Mucosa of stomach (tissue), 1 donor: ENCODE data around the gene ZNF521.

Source experiments
- H3K27me3 ChIP-seq: one replicate; pipeline ENCODE4 v1.7.0; 2013; ENCODE audit warnings: mild to moderate bottlenecking, low read length; ENCODE audit not compliant: control insufficient read depth, insufficient read depth
- H3K36me3 ChIP-seq: one replicate; pipeline ENCODE4 v1.7.0; 2013; ENCODE audit warnings: low read length; ENCODE audit not compliant: control insufficient read depth, insufficient read depth
- H3K4me1 ChIP-seq: one replicate; pipeline ENCODE4 v1.7.0; 2013; ENCODE audit warnings: mild to moderate bottlenecking, low read length; ENCODE audit not compliant: control insufficient read depth, insufficient read depth
- H3K4me3 ChIP-seq: one replicate; pipeline ENCODE4 v1.7.0; 2013; ENCODE audit warnings: low read length
- H3K9ac ChIP-seq: one replicate; pipeline ENCODE4 v1.7.0; 2013; ENCODE audit warnings: mild to moderate bottlenecking, low read length, moderate library complexity
- H3K9me3 ChIP-seq: one replicate; pipeline ENCODE4 v1.7.0; 2013; ENCODE audit warnings: mild to moderate bottlenecking, low read length, moderate library complexity; ENCODE audit not compliant: control insufficient read depth
- donor health status: Pancreatic carcinoma.

ZNF521 gene

DNA sequence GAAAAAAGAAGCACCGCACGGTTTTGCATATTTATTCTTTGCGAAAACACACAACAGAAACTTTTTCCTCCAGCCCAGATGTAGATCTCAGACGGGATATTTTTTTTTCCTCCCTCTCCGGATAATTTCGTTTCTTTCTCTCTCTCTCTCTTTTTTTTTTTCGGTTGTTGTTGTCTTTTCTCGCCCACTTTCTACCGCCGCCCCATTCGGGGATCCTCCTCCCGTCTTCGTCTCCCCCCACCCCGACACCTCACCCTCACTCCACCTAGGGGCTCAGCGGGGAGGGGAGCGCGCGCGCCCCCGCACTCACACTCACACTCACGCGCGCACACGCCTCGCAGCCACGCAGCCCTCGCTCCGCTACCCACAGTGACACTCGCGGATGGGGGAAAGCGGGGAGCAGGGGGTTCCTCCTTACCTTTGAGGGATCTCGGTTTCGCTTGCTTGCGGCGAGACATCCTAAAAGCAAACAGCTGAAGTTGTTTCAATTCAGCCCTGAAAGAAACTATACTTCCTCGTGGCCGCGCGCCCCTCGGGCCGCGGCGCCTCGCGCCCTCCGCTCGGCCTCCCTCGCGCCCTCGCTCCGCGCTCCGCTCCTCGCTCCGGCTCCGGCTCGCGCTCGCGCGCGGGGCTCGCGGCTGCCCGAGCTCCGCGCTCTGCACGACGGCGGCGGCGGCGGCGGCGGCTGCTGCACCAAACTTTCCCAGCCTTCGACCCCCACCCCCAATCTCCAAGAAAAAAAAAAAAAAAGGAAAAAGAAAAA is 1.3 kb downstream of the ZNF521 start:
- Histone ChIP-seq H3K9me3 (no peaks in the 10 kb centered on the region), H3K36me3 (no peaks in the 10 kb centered on the region), H3K9ac (peak overlapping the region; percentile 43), H3K27me3 (peaks cover 66% of the 10 kb centered on the region), H3K4me1 (peaks cover 8% of the 10 kb centered on the region), H3K4me3 (peak overlapping the region; percentile 36)

DNA sequence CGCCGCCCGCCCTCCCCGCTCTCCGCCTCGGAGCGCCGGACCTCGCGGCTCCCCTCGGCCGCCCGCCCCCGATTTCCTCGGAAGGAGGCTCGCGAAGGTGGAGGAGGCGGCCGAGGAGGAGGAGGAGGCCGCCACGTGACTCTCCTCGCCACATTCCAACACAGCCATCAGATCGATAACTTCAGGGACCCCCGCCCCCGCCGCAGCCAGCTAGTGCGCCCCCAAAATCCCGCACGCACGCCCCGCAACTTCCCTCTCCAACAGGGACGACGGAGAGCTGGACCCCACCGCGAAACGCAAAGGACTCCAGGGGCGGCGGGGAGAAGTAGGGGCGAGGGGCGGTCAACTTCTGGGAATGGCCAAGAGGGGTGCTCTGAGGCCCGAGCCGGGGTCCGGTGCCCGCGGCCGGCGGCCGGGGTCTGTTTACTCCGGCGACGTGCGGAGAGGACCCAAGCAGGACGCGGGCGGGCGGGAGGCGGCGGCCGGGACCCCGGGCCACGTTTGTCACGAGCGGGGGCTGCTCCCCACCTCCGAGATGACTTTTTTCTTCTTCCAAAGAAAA is 2.0 kb downstream of the ZNF521 start:
- no peaks in the 10 kb centered on the region for H3K9me3 ChIP-seq
- H3K4me3 ChIP-seq, result no peak overlapping the region
- peaks cover 66% of the 10 kb centered on the region for H3K27me3 ChIP-seq
- H3K4me1 ChIP-seq, result peaks cover 8% of the 10 kb centered on the region
- H3K9ac ChIP-seq, result no peak overlapping the region
- no peaks in the 10 kb centered on the region for H3K36me3 ChIP-seq

DNA sequence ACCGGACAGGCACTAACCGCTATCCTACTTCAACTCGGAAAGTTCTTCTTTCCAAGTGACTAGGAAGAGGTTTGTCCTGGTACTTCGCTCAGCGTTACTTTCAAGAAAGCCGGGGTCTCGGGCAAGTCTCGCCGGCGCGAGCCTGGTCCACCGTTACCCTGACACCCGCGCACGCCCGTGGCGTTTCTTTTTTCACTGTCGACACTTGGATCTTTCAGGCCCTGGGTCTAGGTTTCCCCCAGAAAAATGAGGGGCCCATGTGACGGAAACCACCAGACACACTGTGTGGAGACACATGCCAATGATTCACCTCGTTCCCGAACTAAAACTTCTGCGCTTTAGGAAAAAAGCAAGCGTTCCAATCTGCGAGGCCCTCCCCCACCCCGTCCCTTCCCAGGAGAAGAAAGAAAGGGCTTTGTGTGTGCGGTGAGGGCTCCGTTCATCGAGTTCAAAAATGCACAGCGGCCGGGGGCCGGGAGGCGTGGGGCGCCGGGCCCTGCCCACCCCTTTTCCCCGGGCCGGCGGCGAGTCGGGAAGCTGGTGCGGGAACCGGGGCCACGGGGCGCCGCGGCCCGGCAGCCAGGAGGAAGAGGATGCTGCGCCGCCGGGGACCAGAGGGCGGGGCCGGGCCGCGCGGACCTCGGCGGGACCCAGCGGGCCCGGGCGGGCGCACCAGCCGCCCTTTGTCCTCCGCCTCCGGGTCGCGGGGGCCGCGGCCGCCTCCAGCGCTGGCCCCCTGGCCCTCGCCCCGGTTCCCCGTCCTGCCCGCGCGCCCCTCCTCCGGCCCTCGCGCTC is 2.6 kb downstream of the ZNF521 start:
- Histone ChIP-seq H3K9me3 (no peaks in the 10 kb centered on the region), H3K36me3 (no peaks in the 10 kb centered on the region), H3K4me3 (peak overlapping the region; percentile 10), H3K9ac (peak overlapping the region; percentile 36), H3K27me3 (peaks cover 62% of the 10 kb centered on the region), H3K4me1 (peaks cover 8% of the 10 kb centered on the region)

DNA sequence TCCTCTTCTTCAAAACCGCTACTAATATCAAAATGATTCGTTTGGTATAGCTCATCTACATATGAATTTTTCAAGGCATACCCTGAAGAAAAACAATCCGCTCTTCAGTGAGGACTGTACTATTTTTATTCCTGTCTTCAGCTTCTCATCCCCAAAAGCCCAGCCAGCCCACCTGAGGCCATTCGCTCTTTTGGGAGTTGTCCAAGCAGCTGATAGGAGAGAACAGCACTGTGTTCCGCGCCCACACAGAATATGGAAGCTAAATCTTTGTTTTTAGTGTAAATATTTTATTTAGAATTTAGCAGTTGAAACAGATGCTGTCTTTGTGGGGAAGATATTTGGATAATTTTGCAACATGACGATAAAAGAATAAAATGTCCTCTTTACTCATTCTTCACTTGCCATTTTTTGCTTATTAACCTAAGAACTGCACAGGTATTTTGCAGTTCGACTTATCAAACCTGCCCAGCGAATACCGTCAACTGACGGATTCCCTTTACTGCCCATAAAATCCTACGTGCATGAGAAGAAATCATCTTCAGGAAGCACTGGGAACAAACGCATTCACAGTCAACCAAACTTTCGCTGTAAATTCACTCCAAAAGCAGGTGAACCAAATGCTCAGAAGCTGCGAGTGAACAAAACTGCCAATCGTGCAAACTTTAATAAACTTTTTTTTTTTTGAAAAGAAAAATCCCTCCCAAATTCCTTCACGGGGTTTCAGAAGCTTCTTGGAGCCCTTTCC is 3.4 kb downstream of the ZNF521 start:
- Histone ChIP-seq H3K4me1 (peaks cover 8% of the 10 kb centered on the region), H3K9me3 (no peaks in the 10 kb centered on the region), H3K4me3 (no peak overlapping the region), H3K9ac (peak overlapping the region; percentile 36), H3K27me3 (peaks cover 54% of the 10 kb centered on the region), H3K36me3 (no peaks in the 10 kb centered on the region)

DNA sequence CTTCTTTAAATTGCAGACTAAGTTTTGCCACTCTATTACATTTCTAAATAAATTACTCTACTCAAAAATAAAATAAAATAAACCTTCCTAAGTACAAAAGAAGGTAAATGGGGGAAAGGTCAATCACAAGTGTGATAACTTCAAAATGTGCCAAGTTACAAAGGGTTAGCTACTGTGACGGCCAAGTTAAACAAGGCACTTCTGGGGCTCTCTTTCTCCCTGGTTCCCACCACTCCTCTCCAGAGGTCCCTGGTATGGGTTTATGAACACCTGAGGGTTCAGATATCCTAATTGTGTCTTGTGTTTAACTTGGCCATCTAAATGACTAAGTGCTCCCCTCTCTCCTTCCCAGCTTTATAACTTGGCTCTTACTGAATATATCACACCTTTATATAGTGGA is 5.4 kb downstream of the ZNF521 start:
- Histone ChIP-seq H3K27me3 (peaks cover 40% of the 10 kb centered on the region), H3K9me3 (no peaks in the 10 kb centered on the region), H3K9ac (no peak overlapping the region), H3K36me3 (no peaks in the 10 kb centered on the region), H3K4me1 (peaks cover 8% of the 10 kb centered on the region), H3K4me3 (no peak overlapping the region)

DNA sequence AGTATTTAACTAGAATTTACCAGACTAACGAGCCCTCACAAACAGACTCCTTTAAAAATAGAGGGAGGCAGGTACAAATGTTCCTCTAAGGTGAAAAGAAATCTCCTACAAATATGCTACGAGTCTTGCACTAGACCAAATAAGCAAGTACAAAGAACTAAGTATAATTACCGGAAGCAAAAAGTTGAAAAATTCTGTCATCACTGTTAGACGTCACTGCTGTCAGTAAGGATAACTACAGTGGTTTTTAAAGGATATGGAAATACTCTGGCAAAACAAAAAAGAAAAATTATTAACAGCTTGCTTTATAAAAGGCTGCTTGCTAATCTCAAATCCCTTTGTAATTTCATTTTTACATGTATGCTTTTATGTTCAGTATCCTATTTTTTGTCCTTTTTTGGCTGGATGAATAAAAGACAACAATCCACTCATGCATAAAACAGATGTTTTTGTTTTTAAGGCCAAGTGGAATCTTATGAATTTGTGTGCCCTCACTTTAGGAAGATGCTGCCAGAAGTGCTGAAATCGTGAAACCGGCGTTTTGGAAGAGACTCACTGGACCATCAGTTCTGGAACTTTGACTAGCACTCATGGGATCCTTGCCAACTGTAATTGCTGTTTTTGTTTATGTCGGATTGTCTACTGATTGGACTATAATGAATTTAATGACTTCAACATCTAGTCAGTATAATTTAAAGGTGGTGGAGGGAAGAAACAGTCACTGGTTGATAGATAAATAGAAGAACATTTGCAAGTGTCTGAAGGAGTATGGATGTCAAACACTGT is 6.7 kb downstream of the ZNF521 start:
- no peaks in the 10 kb centered on the region for H3K9me3 ChIP-seq
- H3K27me3 ChIP-seq, result peaks cover 28% of the 10 kb centered on the region
- H3K9ac ChIP-seq, result no peak overlapping the region
- no peak overlapping the region for H3K4me3 ChIP-seq
- H3K4me1 ChIP-seq, result no peaks in the 10 kb centered on the region
- H3K36me3 ChIP-seq, result no peaks in the 10 kb centered on the region

DNA sequence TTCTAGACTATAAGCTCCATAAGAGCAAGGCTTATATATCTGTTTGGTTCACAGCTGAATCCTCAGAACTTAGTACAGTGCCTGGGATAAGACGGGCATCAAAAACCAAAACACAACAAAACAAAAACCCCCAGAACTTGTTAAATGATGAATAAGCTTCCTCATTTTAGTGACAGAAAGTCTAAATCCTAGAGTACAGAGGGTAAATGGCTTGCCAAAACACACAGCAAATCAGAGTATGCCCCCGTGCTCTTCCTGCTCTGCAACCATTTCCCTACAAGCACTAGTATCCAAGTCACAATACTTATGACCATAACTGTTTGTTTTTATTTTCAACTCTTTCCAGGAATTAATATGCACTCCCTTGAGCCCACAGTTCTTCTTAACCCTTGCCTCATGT is 10.1 kb downstream of the ZNF521 start:
- no peak overlapping the region for H3K4me3 ChIP-seq
- H3K9ac ChIP-seq, result no peak overlapping the region
- no peaks in the 10 kb centered on the region for H3K9me3 ChIP-seq
- no peaks in the 10 kb centered on the region for H3K36me3 ChIP-seq
- H3K4me1 ChIP-seq, result no peaks in the 10 kb centered on the region
- peaks cover under 1% of the 10 kb centered on the region for H3K27me3 ChIP-seq

DNA sequence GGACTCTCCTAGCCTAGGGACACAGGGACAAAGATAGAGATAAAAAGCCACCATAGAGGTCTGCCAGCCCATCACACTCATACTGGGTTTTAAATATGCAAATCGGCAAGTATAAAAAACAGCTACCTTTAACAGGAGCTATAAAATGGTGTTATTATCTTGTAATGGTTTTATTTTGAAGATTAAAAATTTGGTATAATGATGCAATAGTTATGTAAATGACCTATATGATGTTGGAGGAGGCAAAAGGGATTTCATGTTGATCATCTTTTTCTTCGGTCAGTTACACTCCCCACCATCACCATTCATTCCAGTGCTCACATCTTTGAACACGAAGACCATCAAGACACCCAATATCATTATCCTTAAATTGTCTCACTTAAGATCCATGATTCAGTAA is 11.2 kb downstream of the ZNF521 start:
- Histone ChIP-seq H3K27me3 (no peaks in the 10 kb centered on the region), H3K9me3 (no peaks in the 10 kb centered on the region), H3K9ac (no peak overlapping the region), H3K4me3 (no peak overlapping the region), H3K4me1 (no peaks in the 10 kb centered on the region), H3K36me3 (no peaks in the 10 kb centered on the region)

DNA sequence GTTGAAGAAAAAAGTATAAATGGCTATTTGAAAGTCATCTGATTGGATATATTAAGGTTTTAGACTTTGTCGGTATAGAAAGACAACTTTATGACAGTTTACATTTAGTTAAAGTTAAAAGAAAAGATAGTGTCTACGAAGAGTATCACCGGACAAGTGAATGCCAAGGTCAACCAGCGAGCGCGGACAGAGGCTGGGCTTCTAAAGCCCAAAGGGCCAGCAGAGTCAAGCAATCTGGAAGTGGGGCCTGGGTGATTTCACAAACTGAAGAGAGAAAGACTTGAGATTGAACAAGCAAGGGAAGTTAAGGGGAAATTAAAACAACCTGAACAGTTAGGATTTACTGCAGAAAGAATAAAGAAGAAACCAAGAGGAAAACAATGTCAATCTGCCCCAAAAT is 16.3 kb downstream of the ZNF521 start:
- H3K9me3 ChIP-seq, result no peaks in the 10 kb centered on the region
- H3K4me1 ChIP-seq, result no peaks in the 10 kb centered on the region
- H3K36me3 ChIP-seq, result no peaks in the 10 kb centered on the region
- H3K9ac ChIP-seq, result no peak overlapping the region
- H3K4me3 ChIP-seq, result no peak overlapping the region
- no peaks in the 10 kb centered on the region for H3K27me3 ChIP-seq

DNA sequence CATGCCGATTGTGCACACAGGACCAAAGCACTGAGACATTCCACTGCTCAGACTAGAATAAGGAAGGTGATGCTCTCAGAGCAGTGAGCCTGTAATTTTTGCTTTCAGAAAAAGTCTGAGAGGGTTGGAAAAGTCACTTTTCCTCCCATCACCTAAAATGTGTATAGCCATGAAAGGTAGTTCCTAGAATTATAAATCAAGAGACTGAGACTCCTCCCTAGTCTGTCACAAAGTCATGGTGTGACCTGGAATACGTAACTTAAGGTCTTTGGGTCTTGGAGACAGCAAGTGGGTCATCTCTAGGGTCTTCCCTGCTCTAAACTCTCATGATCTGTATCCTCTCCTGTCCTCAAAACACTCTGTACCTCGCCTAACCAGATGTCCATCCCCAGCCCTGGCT is 16.9 kb downstream of the ZNF521 start:
- Histone ChIP-seq H3K36me3 (no peaks in the 10 kb centered on the region), H3K4me3 (no peak overlapping the region), H3K9me3 (no peaks in the 10 kb centered on the region), H3K9ac (no peak overlapping the region), H3K27me3 (no peaks in the 10 kb centered on the region), H3K4me1 (no peaks in the 10 kb centered on the region)

DNA sequence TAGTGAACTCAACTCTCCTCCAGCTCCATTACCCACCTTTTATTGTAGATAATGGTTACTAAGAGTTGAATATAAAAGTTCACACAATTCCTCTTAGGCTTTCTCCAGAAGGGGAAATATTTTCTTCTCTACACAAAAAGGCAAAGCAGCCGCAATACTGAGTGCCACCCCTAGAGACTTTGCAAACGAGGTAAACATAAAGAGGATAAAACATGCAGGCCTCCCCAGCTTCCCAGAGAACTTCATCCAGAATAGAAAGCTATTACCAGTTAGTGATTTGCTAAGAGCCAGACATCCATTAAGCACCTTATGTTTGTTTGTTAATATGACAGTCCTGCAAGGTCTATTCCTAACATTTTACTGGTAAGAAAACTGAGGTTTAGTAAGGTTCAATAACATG is 17.4 kb downstream of the ZNF521 start:
- Histone ChIP-seq H3K4me3 (no peak overlapping the region), H3K4me1 (no peaks in the 10 kb centered on the region), H3K9me3 (no peaks in the 10 kb centered on the region)

More for the DNA sequence above, 17.4 kb downstream of the ZNF521 start:
- H3K36me3 ChIP-seq, result no peaks in the 10 kb centered on the region
- H3K9ac ChIP-seq, result no peak overlapping the region
- H3K27me3 ChIP-seq, result no peaks in the 10 kb centered on the region
